CD4-positive, CD25-positive, alpha-beta regulatory T cell (primary cell): Measurements from ENCODE around the gene TBC1D20. TPM values are rescaled to one million over a fixed set of nuclear protein-coding genes. Genes with fewer than 3 reads are reported as not detected.

Experiments used
- ATAC-seq, 2 donors: fragments of 150-1000 bp; cut with Tn5 transposase; one replicate each; pipeline ENCODE4 v1.10.0; 2021; ENCODE audit warnings: low read depth in 2 of 2, moderate number of reproducible peaks in 2 of 2, moderate library complexity in 1 of 2
- DNase-seq, 3 donors: peaks; one replicate each; pipeline versions ENCODE4 v3.0.0 to v3.0.0-alpha.2; 2012 to 2022; ENCODE audit warnings: mixed read lengths in 1 of 3
- H3K27ac ChIP-seq: one replicate; pipeline ENCODE4 v1.7.0; 2013; ENCODE audit warnings: mild to moderate bottlenecking, low read length; ENCODE audit not compliant: insufficient read depth, poor library complexity, severe bottlenecking
- H3K27me3 ChIP-seq: one replicate; pipeline ENCODE4 v1.7.0; 2013; ENCODE audit warnings: low read length; ENCODE audit not compliant: control insufficient read depth, insufficient read depth
- H3K36me3 ChIP-seq: one replicate; pipeline ENCODE4 v1.7.0; 2013; ENCODE audit warnings: mild to moderate bottlenecking, low read length, moderate library complexity; ENCODE audit not compliant: control insufficient read depth, insufficient read depth
- H3K4me1 ChIP-seq: 2 replicates; pipeline ENCODE4 v1.7.0; 2013; ENCODE audit warnings: mild to moderate bottlenecking, low read length; ENCODE audit not compliant: insufficient read depth, control insufficient read depth, poor library complexity, severe bottlenecking
- H3K4me3 ChIP-seq: one replicate; pipeline ENCODE4 v1.7.0; 2013; ENCODE audit warnings: low read depth, mild to moderate bottlenecking, low read length, moderate library complexity
- H3K9me3 ChIP-seq, 2 experiments: 1 replicate in 1 of 2; 2 replicates in 1 of 2; pipeline ENCODE4 v1.7.0; 2013; ENCODE audit warnings: low read length in 2 of 2, mild to moderate bottlenecking in 1 of 2, moderate library complexity in 1 of 2; ENCODE audit not compliant: control insufficient read depth in 2 of 2
- H3K27ac Mint-ChIP-seq, 3 donors: one replicate each; pipeline ENCODE4 v1.8.0; 2020 to 2022; ENCODE audit warnings: mild to moderate bottlenecking in 3 of 3, mixed read lengths in 3 of 3, moderate library complexity in 2 of 3
- H3K27me3 Mint-ChIP-seq: one replicate; pipeline ENCODE4 v1.8.0; 2022; ENCODE audit warnings: mild to moderate bottlenecking, mixed read lengths
- H3K36me3 Mint-ChIP-seq: one replicate; pipeline ENCODE4 v1.8.0; 2020; ENCODE audit warnings: mixed read lengths
- H3K4me1 Mint-ChIP-seq, 4 donors: one replicate each; pipeline ENCODE4 v1.8.0; 2020 to 2022; ENCODE audit warnings: mixed read lengths in 4 of 4, mild to moderate bottlenecking in 1 of 4
- H3K4me3 Mint-ChIP-seq, 4 donors: one replicate each; pipeline ENCODE4 v1.8.0; 2020 to 2022; ENCODE audit warnings: mild to moderate bottlenecking in 4 of 4, mixed read lengths in 4 of 4, moderate library complexity in 3 of 4
- H3K9me3 Mint-ChIP-seq, 7 donors: one replicate each; pipeline ENCODE4 v1.8.0; 2020 to 2022; ENCODE audit warnings: mixed read lengths in 7 of 7, mild to moderate bottlenecking in 3 of 7, moderate library complexity in 2 of 7
- polyA plus RNA-seq, 4 donors: library from polyadenylated mRNA; unstranded; fragments of 300-500 nt; fragmentation: Illumina TruSeq; gene quantifications; one replicate each; pipeline ENCODE4 v1.2.3, GENCODE V29; 2021
- total RNA-seq: library from RNA; stranded (reverse); gene quantifications from one replicate; pipeline ENCODE4 v1.2.3, GENCODE V29; 2022

Gene TBC1D20
- total and polyA plus RNA-seq, 5 donors from 2014 or later = 16.4 to 30.2 (median 18.9) TPM

DNA sequence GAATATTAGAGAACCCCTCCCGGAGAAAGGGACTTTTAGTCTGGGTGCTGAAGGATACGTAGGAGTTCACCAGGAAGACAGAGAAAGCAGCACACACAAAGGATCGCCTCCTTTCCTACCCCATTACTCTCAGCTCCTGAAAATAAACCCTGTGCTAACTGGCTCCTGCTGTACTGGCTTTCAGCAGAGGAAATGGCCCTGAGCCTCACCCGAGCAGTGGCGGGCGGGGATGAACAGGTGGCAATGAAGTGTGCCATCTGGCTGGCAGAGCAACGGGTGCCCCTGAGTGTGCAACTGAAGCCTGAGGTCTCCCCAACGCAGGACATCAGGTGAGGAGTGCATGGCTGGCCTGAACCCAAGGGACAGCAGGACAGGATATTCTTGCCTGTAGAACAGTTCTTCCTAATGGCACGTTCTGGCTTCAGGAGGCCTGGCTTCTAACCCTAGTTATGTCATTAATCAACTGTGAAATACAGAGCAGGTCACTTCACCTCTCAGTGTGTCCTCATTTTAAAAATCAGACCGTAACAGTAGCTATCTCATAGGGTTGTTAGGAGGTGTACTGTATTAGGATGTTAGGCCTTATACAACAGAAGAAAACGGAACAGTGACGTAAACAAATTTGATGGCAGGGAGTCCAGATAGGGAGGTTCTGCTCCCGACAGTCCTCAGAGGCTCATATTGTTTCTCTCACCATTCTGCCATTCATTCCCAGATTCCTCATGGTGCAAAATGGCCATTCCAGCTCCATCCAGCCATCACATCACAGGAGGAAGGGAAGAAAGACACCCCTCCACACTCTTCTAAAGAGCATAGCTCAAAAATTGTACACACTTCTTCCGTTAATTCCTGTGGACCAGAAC is 52.4 kb downstream of the TBC1D20 start:
- peaks cover 5% of the 10 kb centered on the region for H3K27me3 Mint-ChIP-seq
- ATAC-seq (no peak), DNase-seq (peak in 1 of 3 donors; percentile 57)
- peak overlapping the region; percentile 91 to 95 (median 93) for H3K4me3 Mint-ChIP-seq
- H3K9me3 ChIP-seq = no peaks in the 10 kb centered on the region
- peak overlapping the region; percentile 81 for H3K4me3 ChIP-seq
- H3K36me3 Mint-ChIP-seq = peaks cover 28% of the 10 kb centered on the region
- H3K4me1 ChIP-seq = peaks cover 31% of the 10 kb centered on the region
- peaks cover 20% of the 10 kb centered on the region for H3K36me3 ChIP-seq
- no peaks in the 10 kb centered on the region for H3K27me3 ChIP-seq
- peak overlapping the region; percentile 91 to 95 (median 95) for H3K27ac Mint-ChIP-seq
- H3K4me1 Mint-ChIP-seq = peaks cover 20 to 63% (median 59%) of the 10 kb centered on the region in 4 donors
- peak overlapping the region; percentile 83 for H3K27ac ChIP-seq
- peaks cover 0 to 2% (median 0%) of the 10 kb centered on the region in 7 donors for H3K9me3 Mint-ChIP-seq

- H3K27me3 ChIP-seq = no peaks in the 10 kb centered on the region
- H3K36me3 ChIP-seq = peaks cover 20% of the 10 kb centered on the region
- Mint-ChIP-seq H3K27ac (peak overlapping the region; percentile 91 to 96 (median 95)), H3K9me3 (peaks cover 0 to 2% (median 0%) of the 10 kb centered on the region in 7 donors), H3K36me3 (peaks cover 28% of the 10 kb centered on the region), H3K4me3 (peak overlapping the region; percentile 91 to 95 (median 93)), H3K4me1 (peaks cover 20 to 60% (median 56%) of the 10 kb centered on the region in 4 donors), H3K27me3 (peaks cover 5% of the 10 kb centered on the region)
- H3K9me3 ChIP-seq = no peaks in the 10 kb centered on the region
- H3K4me3 ChIP-seq = peak overlapping the region; percentile 81
- ATAC-seq = peak in 1 of 2 donors; percentile 3
- peak in 2 of 3 donors; percentile 10 to 58 for DNase-seq
- H3K4me1 ChIP-seq = peaks cover 31% of the 10 kb centered on the region
- H3K27ac ChIP-seq = peak overlapping the region; percentile 83
Observed at GRCh38 chr20:408843-409696, 53.3 kb downstream of the TBC1D20 start.

DNA sequence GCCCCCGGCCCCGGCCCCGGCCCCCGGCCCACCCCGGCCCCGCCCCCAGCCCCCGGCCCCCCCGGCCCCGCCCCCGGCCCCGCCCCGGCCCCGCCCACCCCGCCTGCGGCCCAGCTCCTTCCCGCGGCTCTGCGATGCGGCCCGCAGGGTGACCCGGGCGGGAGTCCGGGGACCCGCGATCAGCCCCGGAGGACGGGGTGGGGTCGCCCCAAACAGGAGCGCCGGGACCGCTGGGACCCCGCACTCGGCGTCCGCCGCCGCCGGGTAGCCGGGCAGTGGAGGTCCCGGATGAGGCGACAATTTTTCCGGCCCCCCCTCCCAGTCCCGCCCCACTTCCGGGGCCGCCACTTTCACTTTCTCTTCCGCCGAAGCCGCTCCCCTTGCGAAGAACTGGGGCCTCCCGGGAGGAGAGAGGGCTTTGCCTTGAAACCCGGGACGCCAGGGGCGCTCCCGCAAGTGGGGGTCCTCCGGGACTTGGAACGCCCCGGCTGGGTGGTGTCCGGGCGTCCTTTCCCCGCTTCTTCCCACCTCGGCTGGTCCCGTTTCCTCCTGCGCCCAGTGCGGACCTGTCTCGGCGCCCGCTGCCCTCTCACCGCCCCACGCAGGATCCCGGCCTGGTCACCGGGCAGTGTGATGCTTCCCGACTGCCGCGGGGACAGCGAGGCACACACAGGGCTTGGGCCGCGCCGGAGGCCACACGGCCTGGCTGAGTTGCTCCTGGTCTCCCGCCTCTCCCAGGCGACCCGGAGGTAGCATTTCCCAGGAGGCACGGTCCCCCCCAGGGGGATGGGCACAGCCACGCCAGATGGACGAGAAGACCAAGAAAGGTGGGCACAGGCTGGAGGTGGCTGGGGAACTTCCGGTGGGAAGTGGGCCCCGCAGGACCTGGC is 54.1 kb downstream of the TBC1D20 start, which contains the start of gene RBCK1:
TSS of gene RBCK1 (plus strand) at position 347 of the 890 bp plus-strand sequence. CDS start at position 806, 459 bp downstream.
- peaks cover 5% of the 10 kb centered on the region for H3K27me3 Mint-ChIP-seq
- peak; percentile 75 to 77 for ATAC-seq
- peaks cover 29% of the 10 kb centered on the region for H3K4me1 ChIP-seq
- H3K27ac ChIP-seq = peak within 1 kb of the TSS; percentile 83
- peaks cover 28% of the 10 kb centered on the region for H3K36me3 Mint-ChIP-seq
- H3K4me3 Mint-ChIP-seq = peak within 1 kb of the TSS; percentile 91 to 98 (median 96)
- H3K36me3 ChIP-seq = peaks cover 16% of the 10 kb centered on the region
- peaks cover 13 to 55% (median 48%) of the 10 kb centered on the region in 4 donors for H3K4me1 Mint-ChIP-seq
- H3K9me3 Mint-ChIP-seq = peaks cover 0 to 2% (median 0%) of the 10 kb centered on the region in 7 donors
- H3K27me3 ChIP-seq = no peaks in the 10 kb centered on the region
- peak within 1 kb of the TSS; percentile 91 to 96 (median 95) for H3K27ac Mint-ChIP-seq
- peak; percentile 86 to 92 (median 91) for DNase-seq
- H3K4me3 ChIP-seq = peak within 1 kb of the TSS; percentile 81
- no peaks in the 10 kb centered on the region for H3K9me3 ChIP-seq

DNA sequence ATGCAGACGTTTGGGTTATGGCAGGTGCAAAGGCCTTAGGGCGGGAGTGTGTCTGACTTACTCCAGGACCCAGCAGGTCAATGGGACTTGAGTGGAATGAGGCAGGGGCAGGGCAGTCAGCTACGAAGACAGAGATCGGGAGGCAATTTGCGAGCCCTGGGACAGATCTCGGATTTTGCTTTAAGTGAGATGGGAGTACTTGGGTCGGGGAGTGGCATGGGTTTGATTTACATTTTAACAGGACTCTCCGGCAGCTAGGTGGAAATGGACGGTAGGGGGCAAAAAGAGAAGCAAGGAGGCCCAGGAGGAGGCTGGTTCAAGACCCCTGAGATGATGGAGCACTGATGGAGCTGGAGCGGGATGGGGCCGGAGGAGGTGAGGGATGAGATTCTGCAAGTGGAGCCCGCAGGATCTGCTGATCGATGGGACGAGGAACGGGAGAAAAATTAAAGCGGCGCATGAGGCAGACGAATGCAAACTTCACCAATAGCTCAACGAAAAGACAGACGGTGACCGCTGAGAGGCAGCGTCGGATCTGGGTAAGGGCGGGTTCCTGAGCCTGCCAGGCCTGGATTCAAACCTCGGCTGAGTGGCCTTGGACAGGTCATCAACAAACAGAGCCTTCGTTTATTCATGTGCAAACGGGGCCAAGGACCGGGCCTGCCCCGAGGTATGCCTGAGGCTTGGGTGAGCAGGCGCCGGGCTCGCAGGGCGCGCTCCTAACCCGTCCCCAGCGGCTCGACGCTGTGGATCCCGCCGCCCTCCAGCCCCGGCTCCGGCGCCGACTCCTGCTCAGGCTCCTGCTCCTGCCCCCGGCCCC is 55.0 kb downstream of the TBC1D20 start:
- no peaks in the 10 kb centered on the region for H3K9me3 ChIP-seq
- DNase-seq (peak; percentile 8 to 78 (median 68)), ATAC-seq (peak; percentile 69 to 71)
- H3K27ac ChIP-seq = peak overlapping the region; percentile 83
- Mint-ChIP-seq H3K27me3 (peaks cover 5% of the 10 kb centered on the region), H3K4me3 (peak overlapping the region; percentile 90 to 98 (median 96)), H3K36me3 (peaks cover 20% of the 10 kb centered on the region), H3K9me3 (peaks cover 0 to 2% (median 0%) of the 10 kb centered on the region in 7 donors), H3K27ac (peak overlapping the region; percentile 83 to 96 (median 90)), H3K4me1 (peaks cover 5 to 52% (median 47%) of the 10 kb centered on the region in 4 donors)
- H3K36me3 ChIP-seq = peaks cover 16% of the 10 kb centered on the region
- no peaks in the 10 kb centered on the region for H3K27me3 ChIP-seq
- peak overlapping the region; percentile 78 for H3K4me3 ChIP-seq
- H3K4me1 ChIP-seq = peaks cover 31% of the 10 kb centered on the region

DNA sequence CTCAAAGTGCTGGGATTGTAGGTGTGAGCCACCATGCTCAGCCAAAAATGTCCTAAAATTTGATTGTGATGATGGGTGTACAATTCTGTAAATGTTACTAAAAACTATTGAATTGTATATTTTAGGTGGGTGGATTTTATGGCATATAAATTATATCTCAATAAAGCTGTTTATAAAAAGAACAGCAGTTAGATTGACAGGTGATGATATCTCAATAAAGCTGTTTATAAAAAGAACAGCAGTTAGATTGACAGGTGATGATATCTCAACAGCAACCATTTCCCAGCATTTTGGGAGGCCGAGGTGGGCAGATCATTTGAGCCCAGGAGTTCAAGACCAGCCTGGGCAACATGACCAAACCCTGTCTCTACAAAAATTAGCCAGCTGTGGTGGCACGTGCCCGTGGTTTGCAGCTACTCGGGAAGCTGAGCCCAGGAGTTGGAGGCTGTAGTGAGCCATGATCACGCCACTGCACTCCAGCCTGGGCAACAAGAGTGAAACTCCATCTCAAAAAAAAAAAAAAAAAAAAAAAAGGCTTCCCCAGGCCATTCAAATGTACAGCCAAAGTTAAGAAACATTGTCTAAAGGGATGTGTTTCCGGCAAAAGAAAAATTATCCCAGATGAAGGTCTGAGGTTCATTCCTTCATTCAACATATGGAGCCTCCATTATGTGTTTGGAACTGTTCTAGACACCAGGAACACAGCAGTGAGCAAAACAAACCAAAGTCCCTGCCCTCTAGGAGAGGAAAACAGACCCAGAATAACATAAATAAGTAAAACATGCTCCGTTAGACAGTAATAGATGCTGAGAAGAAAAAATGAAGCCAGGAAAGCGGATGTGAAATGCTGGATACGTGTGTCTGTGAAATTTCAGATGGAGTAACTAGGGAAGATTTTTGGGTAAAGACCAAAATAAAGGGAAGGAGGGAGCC is 55.9 kb downstream of the TBC1D20 start:
- Histone ChIP-seq H3K36me3 (peaks cover 8% of the 10 kb centered on the region), H3K4me3 (no peak overlapping the region), H3K9me3 (no peaks in the 10 kb centered on the region), H3K27ac (no peak overlapping the region), H3K27me3 (no peaks in the 10 kb centered on the region), H3K4me1 (peaks cover 39% of the 10 kb centered on the region)
- peaks cover 0 to 2% (median 0%) of the 10 kb centered on the region in 7 donors for H3K9me3 Mint-ChIP-seq
- H3K4me3 Mint-ChIP-seq = peak overlapping the region; percentile 90 to 98 (median 96)
- H3K36me3 Mint-ChIP-seq = peaks cover 13% of the 10 kb centered on the region
- ATAC-seq = no peak
- peaks cover 5% of the 10 kb centered on the region for H3K27me3 Mint-ChIP-seq
- H3K27ac Mint-ChIP-seq = peak overlapping the region; percentile 83 to 96 (median 90)
- no peak for DNase-seq
- H3K4me1 Mint-ChIP-seq = peaks cover 5 to 53% (median 45%) of the 10 kb centered on the region in 4 donors

- ATAC-seq (no peak), DNase-seq (no peak)
- Mint-ChIP-seq H3K4me3 (peak overlapping the region in 2 of 4 donors; percentile 61 to 80), H3K27ac (peak overlapping the region in 1 of 3 donors; percentile 60), H3K9me3 (peaks cover 0 to 2% (median 0%) of the 10 kb centered on the region in 7 donors), H3K27me3 (peaks cover 5% of the 10 kb centered on the region), H3K36me3 (no peaks in the 10 kb centered on the region), H3K4me1 (peaks cover 5 to 31% (median 24%) of the 10 kb centered on the region in 4 donors)
- H3K27ac ChIP-seq = no peak overlapping the region
- H3K4me1 ChIP-seq = peaks cover 25% of the 10 kb centered on the region
- H3K9me3 ChIP-seq = no peaks in the 10 kb centered on the region
- no peak overlapping the region for H3K4me3 ChIP-seq
- H3K36me3 ChIP-seq = no peaks in the 10 kb centered on the region
- H3K27me3 ChIP-seq = no peaks in the 10 kb centered on the region
Observed at GRCh38 chr20:404088-404487, 58.2 kb downstream of the TBC1D20 start.
